MV-4-11 (cell line): ENCODE data around the gene NUP93.

Experiments
- DNase-seq: peaks from one replicate; lab custom pipeline; 2025; lab: John Stamatoyannopoulos, UW

NUP93 gene

GRCh38 chr16:56729735-56730662, at the start of gene NUP93:
Gene NUP93, plus strand, starts transcription at chr16:56730129. Its CDS starts 18,119 bp downstream, at chr16:56748248.
- peak; percentile 85 for DNase-seq

- DNase-seq = peak; percentile 87
Observed at GRCh38 chr16:56681939-56682702, 47.8 kb upstream of the NUP93 start, which contains the start of gene MT1X. Gene MT1X, plus strand, starts transcription at chr16:56682470. Its CDS starts 71 bp downstream, at chr16:56682541.

GRCh38 chr16:56682703-56683397, 47.1 kb upstream of the NUP93 start:
- DNase-seq = no peak

GRCh38 chr16:56683424-56684172, 46.3 kb upstream of the NUP93 start:
- DNase-seq = no peak

- DNase-seq = no peak
Observed at GRCh38 chr16:56684256-56684925, 45.5 kb upstream of the NUP93 start.

GRCh38 chr16:56684926-56685590, 44.9 kb upstream of the NUP93 start:
- DNase-seq = no peak

GRCh38 chr16:56686758-56687157, 43.2 kb upstream of the NUP93 start:
- no peak for DNase-seq

DNA sequence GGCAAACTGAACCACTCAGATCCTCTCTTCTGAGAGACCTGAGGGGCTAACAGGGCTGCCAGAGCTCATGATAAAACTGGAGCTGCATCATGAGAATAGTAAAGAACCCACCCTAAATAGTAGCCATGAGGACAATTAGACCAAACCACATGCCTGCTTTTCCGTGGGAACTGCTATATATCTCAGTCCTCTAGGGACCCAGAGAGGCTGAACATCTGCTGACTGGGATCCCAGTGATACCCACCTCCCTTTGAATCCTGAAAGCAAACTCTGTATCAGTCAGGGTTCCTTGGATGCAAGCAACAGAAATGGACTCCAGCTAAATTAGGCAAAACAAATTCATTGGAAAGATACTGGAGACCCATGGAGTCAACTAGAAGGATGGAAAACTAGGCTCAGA, 41.2 kb upstream of the NUP93 start:
- DNase-seq = no peak

DNA sequence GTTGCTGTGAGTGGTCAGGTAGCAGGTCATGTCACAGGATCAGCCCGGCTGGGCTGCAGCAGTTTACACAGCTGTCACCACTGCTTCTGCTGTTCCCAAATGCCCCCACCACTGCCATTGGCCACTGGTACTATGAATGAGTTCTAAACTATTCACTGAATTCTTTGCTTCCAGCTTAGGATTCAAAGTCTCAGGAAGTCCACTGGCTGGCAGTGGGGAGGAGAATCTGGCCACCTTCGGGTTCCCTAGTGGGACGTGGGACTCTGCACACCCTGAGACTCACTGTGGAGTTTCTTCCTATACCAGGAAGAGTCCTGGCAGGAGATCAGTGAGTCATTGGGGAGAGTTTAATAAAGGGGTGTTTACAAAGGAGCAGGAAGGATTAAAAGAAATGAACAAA, 40.8 kb upstream of the NUP93 start:
- no peak for DNase-seq

- no peak for DNase-seq
Observed at GRCh38 chr16:56690420-56691122, 39.4 kb upstream of the NUP93 start.

- DNase-seq = no peak
Observed at GRCh38 chr16:56691885-56692284, 38.0 kb upstream of the NUP93 start.

GRCh38 chr16:56695246-56695645, 34.7 kb upstream of the NUP93 start:
- DNase-seq = no peak

DNA sequence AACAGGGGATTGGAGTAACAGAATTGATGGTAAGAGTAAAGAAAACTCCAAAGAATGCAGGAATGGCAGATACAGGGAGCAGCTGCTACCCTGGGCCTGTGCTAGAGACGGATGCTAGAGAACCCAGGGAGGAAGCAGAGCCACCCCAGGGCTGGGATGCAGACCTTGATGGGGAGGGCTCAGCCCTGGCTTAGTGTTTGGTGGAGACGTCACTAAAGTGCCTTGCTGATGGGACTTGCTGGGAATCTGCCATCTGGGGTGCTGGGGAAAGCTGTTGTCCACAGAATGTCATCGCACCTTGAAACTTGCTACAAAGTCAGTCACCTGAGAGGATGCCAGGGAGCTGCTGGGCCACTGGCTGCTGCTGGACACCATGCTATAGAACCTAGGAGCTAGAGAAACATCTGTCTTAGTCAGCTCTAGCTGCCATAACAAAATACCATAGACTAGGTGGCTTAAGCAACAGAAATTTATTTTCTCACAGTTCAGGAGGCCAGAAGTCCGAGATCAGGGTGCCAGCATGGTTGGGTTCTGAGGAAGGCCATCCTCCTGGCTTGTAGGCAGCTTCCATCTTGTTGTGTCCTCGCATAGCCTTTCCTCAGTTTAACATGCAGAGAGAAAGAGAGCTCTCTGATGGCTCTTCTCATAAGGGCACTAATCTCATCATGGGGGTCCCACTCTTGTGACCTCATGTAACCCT, 32.3 kb upstream of the NUP93 start:
- no peak for DNase-seq

GRCh38 chr16:56700195-56700594, 29.7 kb upstream of the NUP93 start:
- peak; percentile 10 for DNase-seq

- no peak for DNase-seq
Observed at GRCh38 chr16:56700631-56701030, 29.3 kb upstream of the NUP93 start.

DNA sequence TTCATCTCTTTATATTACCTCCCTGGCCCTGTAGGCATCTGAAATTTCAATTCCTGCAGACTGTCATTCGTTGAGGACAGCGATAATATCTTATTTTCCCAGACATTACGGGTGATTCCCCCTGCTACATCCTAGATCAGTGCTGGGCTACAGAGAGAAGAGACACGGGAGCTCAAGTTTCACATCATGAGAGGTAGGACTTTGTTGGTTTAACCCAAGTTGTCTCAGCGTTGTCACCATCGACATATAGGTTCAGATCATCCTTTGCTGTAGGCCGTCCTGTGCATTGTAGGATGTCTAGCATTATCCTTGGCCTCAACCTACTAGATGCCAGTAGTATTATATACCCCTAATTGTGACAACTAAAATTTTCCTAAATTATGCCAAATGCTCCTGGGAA, 28.4 kb upstream of the NUP93 start:
- DNase-seq = no peak

GRCh38 chr16:56702836-56703235, 27.1 kb upstream of the NUP93 start:
- DNase-seq = no peak

DNA sequence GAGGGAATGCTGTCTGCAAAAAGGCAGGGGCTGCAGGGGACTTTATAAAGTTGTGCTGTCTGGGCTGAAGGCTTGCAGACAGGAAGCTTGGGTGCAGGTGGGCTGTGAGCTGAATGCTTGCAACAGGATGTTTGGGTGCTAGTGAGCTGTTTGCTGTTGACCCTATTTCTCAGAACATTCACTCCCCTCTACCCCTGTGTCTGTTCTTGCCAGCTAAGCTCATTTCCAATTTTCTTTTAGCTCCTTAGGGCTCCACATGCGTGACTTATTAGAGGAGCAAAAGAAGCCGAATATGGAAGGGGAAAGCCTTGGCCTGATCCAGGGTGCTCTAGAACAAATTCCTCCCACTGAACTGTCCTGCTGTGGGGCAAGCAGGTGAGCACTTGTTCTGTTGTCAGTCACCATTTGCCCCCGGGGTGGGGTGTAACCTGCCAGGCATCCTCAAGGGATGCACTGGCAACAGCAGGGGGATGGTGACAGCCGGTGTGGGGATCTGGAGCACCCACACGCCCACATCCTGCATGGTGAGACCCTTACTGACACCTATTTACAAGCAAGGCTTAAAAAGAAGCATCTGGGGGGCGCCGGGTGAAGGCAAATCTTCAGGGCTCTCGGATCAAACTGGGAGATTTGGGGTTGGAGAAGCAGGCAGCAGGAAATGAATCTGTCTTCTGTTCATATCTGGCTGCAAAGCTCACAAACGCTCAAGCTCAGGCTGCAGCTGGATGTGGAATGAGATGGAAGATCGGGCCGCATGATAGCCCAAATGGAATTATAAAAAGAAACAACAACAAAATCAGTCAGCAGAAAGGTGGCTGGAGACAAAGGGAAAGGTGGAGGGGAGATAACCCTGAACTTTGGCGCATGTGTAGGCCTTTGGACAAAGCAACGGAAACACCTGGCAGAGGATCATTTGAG, 21.1 kb upstream of the NUP93 start:
- no peak for DNase-seq
